Measurements from ENCODE around the gene WT1. TPM values are rescaled to one million over a fixed set of nuclear protein-coding genes. Genes with fewer than 3 reads are reported as not detected.

Gene WT1
- total RNA-seq, 1 experiment from 2014 or later, result 4.7 TPM

GRCh38 chr11:32343325-32344008 lies 91.9 kb downstream of the WT1 start:
- H3K27ac Mint-ChIP-seq (ENCODE audit: unreplicated experiment), result no peak overlapping the region
- Histone ChIP-seq H3K36me3 (ENCODE audit: control insufficient read depth, insufficient read depth, low read length) (no peaks in the 10 kb centered on the region), H3K9me3 (no peaks in the 10 kb centered on the region; the same call in 1 of the 2 replicates), H3K27me3 (replicated peaks; ENCODE audit: control insufficient read depth, insufficient read depth, low read length) (no peaks in the 10 kb centered on the region; the same call in 1 of the 2 replicates), H3K4me1 (no peaks in the 10 kb centered on the region), H3K4me3 (ENCODE audit: low read depth, low read length) (no peak overlapping the region)
- H3K4me3 Mint-ChIP-seq (ENCODE audit: unreplicated experiment), result no peak overlapping the region
- H3K27me3 Mint-ChIP-seq (ENCODE audit: insufficient read depth, unreplicated experiment), result peaks cover 6% of the 10 kb centered on the region
- POLR2A ChIA-PET, result no interaction called here
- no peak for DNase-seq
- intact Hi-C loops (cut with micrococcal nuclease; ENCODE audit: unreplicated experiment), result no loop called here
- no TSS peak for BruUV-seq (replicated peaks)
- CTCF ChIA-PET, result no interaction called here
- no peaks in the 10 kb centered on the region for H3K4me1 Mint-ChIP-seq (ENCODE audit: low read depth, unreplicated experiment)
- no peak for TF ChIP-seq CTCF (IDR thresholded peaks at IDR 0.05; ENCODE audit: insufficient read depth in 1 of 2, low read depth in 1 of 2, low read length in 1 of 2, severe bottlenecking in 1 of 2, unreplicated experiment in 1 of 2)
- no peaks in the 10 kb centered on the region for H3K36me3 Mint-ChIP-seq (ENCODE audit: insufficient read depth, unreplicated experiment)
- H3K9me3 Mint-ChIP-seq (ENCODE audit: unreplicated experiment), result no peaks in the 10 kb centered on the region

GRCh38 chr11:32341620-32342613 lies 93.4 kb downstream of the WT1 start:
- Mint-ChIP-seq H3K27ac (ENCODE audit: unreplicated experiment) (no peak overlapping the region), H3K4me3 (ENCODE audit: unreplicated experiment) (no peak overlapping the region), H3K9me3 (ENCODE audit: unreplicated experiment) (no peaks in the 10 kb centered on the region), H3K36me3 (ENCODE audit: insufficient read depth, unreplicated experiment) (peaks cover 5% of the 10 kb centered on the region), H3K4me1 (ENCODE audit: low read depth, unreplicated experiment) (no peaks in the 10 kb centered on the region), H3K27me3 (ENCODE audit: insufficient read depth, unreplicated experiment) (no peaks in the 10 kb centered on the region)
- POLR2A ChIA-PET, result no interaction called here
- DNase-seq, result no peak
- H3K27me3 ChIP-seq (replicated peaks; ENCODE audit: control insufficient read depth, insufficient read depth, low read length), result no peaks in the 10 kb centered on the region
- no peak for TF ChIP-seq CTCF (IDR thresholded peaks at IDR 0.05; ENCODE audit: insufficient read depth in 1 of 2, low read depth in 1 of 2, low read length in 1 of 2, severe bottlenecking in 1 of 2, unreplicated experiment in 1 of 2)
- no peaks in the 10 kb centered on the region for H3K4me1 ChIP-seq
- intact Hi-C loops (cut with micrococcal nuclease; ENCODE audit: unreplicated experiment), result no loop called here
- BruUV-seq (replicated peaks), result no TSS peak
- H3K9me3 ChIP-seq, result no peaks in the 10 kb centered on the region; the same call in 1 of the 2 replicates
- no peaks in the 10 kb centered on the region for H3K36me3 ChIP-seq (ENCODE audit: control insufficient read depth, insufficient read depth, low read length)
- no peak overlapping the region for H3K4me3 ChIP-seq (ENCODE audit: low read depth, low read length)
- CTCF ChIA-PET, result interaction anchor here (0.8 kb wide), 1 partner anchor 18 kb away, joined by 3 read pairs; no protein-coding TSS in a partner anchor

GRCh38 chr11:32340181-32340580 lies 95.2 kb downstream of the WT1 start:
- H3K4me1 Mint-ChIP-seq (ENCODE audit: low read depth, unreplicated experiment), result no peaks in the 10 kb centered on the region
- peaks cover 2% of the 10 kb centered on the region for H3K9me3 Mint-ChIP-seq (ENCODE audit: unreplicated experiment)
- TF ChIP-seq CTCF (IDR thresholded peaks at IDR 0.05; ENCODE audit: insufficient read depth in 1 of 2, low read depth in 1 of 2, low read length in 1 of 2, severe bottlenecking in 1 of 2, unreplicated experiment in 1 of 2), result no peak
- CTCF ChIA-PET, result no interaction called here
- no peaks in the 10 kb centered on the region for H3K4me1 ChIP-seq
- H3K4me3 Mint-ChIP-seq (ENCODE audit: unreplicated experiment), result no peak overlapping the region
- no peaks in the 10 kb centered on the region for H3K36me3 ChIP-seq (ENCODE audit: control insufficient read depth, insufficient read depth, low read length)
- H3K27me3 ChIP-seq (replicated peaks; ENCODE audit: control insufficient read depth, insufficient read depth, low read length), result no peaks in the 10 kb centered on the region
- BruUV-seq (replicated peaks), result no TSS peak
- DNase-seq, result no peak
- no peak overlapping the region for H3K4me3 ChIP-seq (ENCODE audit: low read depth, low read length)
- H3K27me3 Mint-ChIP-seq (ENCODE audit: insufficient read depth, unreplicated experiment), result no peaks in the 10 kb centered on the region
- no peaks in the 10 kb centered on the region; the same call in 1 of the 2 replicates for H3K9me3 ChIP-seq
- intact Hi-C loops (cut with micrococcal nuclease; ENCODE audit: unreplicated experiment), result no loop called here
- POLR2A ChIA-PET, result no interaction called here
- H3K36me3 Mint-ChIP-seq (ENCODE audit: insufficient read depth, unreplicated experiment), result peaks cover 5% of the 10 kb centered on the region
- no peak overlapping the region for H3K27ac Mint-ChIP-seq (ENCODE audit: unreplicated experiment)

Measured in Caco-2 (cell line).